K562 (cell line): Measurements from ENCODE around the gene NELFE. TPM values are rescaled to one million over a fixed set of nuclear protein-coding genes. Genes with fewer than 3 reads are reported as not detected.
A peak's percentile ranks its signal among the peaks of the same experiment; 100 is the strongest.

Source experiments
- BCOR ChIP-seq: fragments of 450-650 bp; IDR thresholded peaks from 2 replicates; pipeline ENCODE4 v1.6.1; 2016
- ELF4 ChIP-seq: fragments of 450-650 bp; formaldehyde crosslinking; IDR thresholded peaks from 2 replicates; pipeline ENCODE4 v1.4.0; 2022; ENCODE audit warnings: missing genetic modification characterization
- FOSL1 ChIP-seq: fragments of 200-800 bp; sonication (Bioruptor generic); conservative IDR thresholded peaks from 2 replicates; pipeline ENCODE4 v1.6.1; 2016; ENCODE audit warnings: missing genetic modification characterization, missing compliant biosample characterization
- FOXO4 ChIP-seq: fragments of 450-650 bp; formaldehyde crosslinking; IDR thresholded peaks from 2 replicates; pipeline ENCODE4 v1.4.0; 2020; ENCODE audit warnings: mild to moderate bottlenecking, moderate library complexity
- HOMEZ ChIP-seq: fragments of 250-450 bp; sonication (Bioruptor Pico); IDR thresholded peaks from 2 replicates; pipeline ENCODE4 v1.4.0; 2020; ENCODE audit warnings: mild to moderate bottlenecking, moderate library complexity
- LCOR ChIP-seq: sonication (generic); formaldehyde crosslinking; IDR thresholded peaks from 2 replicates; pipeline ENCODE4 v1.8.0; 2022; ENCODE audit warnings: mild to moderate bottlenecking, missing genetic modification reagents
- MAFK ChIP-seq: IDR thresholded peaks from 2 replicates; pipeline ENCODE4 v1.6.1; 2011; ENCODE audit warnings: low read length, improper control_type of control experiment
- NFIC ChIP-seq: fragments of 450-650 bp; IDR thresholded peaks from 2 replicates; pipeline ENCODE4 v1.6.1; 2017; ENCODE audit warnings: mild to moderate bottlenecking, inconsistent platforms
- PBX2 ChIP-seq, 2 experiments: IDR thresholded peaks in 1 of 2; conservative IDR thresholded peaks in 1 of 2; 2 replicates each; pipeline ENCODE4 v1.6.1; 2016; ENCODE audit warnings: low read depth in 2 of 2, mild to moderate bottlenecking in 1 of 2, missing compliant biosample characterization in 1 of 2, missing genetic modification characterization in 1 of 2, moderate library complexity in 1 of 2
- PHTF2 ChIP-seq: fragments of 250-450 bp; sonication (Bioruptor Pico); IDR thresholded peaks from 2 replicates; pipeline ENCODE4 v1.5.0; 2021; ENCODE audit warnings: mild to moderate bottlenecking
- RBM14 ChIP-seq: fragments of 200-400 bp; formaldehyde crosslinking; IDR thresholded peaks from 2 replicates; pipeline ENCODE4 v1.6.1; 2018; ENCODE audit warnings: low read depth, mild to moderate bottlenecking, low read length, moderate library complexity, borderline replicate concordance; ENCODE audit not compliant: insufficient read depth
- SMARCE1 ChIP-seq: fragments of 450-650 bp; IDR thresholded peaks from 2 replicates; pipeline ENCODE4 v1.7.1; 2016; ENCODE audit warnings: mild to moderate bottlenecking
- TRIM24 ChIP-seq, 2 experiments: fragments of 450-650 bp; IDR thresholded peaks; 2 replicates each; pipeline ENCODE4 v1.6.1; 2016
- ZNF263 ChIP-seq: sonication (generic); formaldehyde crosslinking; IDR thresholded peaks from 2 replicates; pipeline ENCODE4 v1.8.0; 2022; ENCODE audit warnings: mild to moderate bottlenecking, missing genetic modification reagents, borderline replicate concordance
- ZNF280A ChIP-seq: fragments of 450-650 bp; IDR thresholded peaks from 2 replicates; pipeline ENCODE4 v1.6.1; 2018; ENCODE audit warnings: mild to moderate bottlenecking, low read depth; ENCODE audit not compliant: partially characterized antibody
- ZNF41 ChIP-seq: fragments of 250-450 bp; sonication (Bioruptor Pico); conservative IDR thresholded peaks from 2 replicates; pipeline ENCODE4 v1.4.0; 2020; ENCODE audit warnings: mild to moderate bottlenecking
- ZNF583 ChIP-seq: fragments of 250-450 bp; sonication (Bioruptor Pico); IDR thresholded peaks from 2 replicates; pipeline ENCODE4 v1.4.0; 2020
- ZNF584 ChIP-seq: fragments of 200-800 bp; sonication (Bioruptor generic); IDR thresholded peaks from 2 replicates; pipeline ENCODE4 v1.6.1; 2016; ENCODE audit warnings: low read depth, mild to moderate bottlenecking, missing genetic modification characterization, missing compliant biosample characterization
- ZNF589 ChIP-seq: fragments of 200-800 bp; sonication (Bioruptor generic); IDR thresholded peaks from 2 replicates; pipeline ENCODE4 v1.6.1; 2016; ENCODE audit warnings: low read depth, missing genetic modification characterization, missing compliant biosample characterization
- polyA plus RNA-seq, 8 experiments: library from polyadenylated mRNA; depleted of rRNA in 4 of 8; stranded (reverse) in 5 of 8; unstranded in 3 of 8; fragments of >200 nt; fragmentation: Nextera tagmentation in 2 of 8; fragmentation: Illumina TruSeq in 1 of 8; extraction: Ambion mirVana in 2 of 8; extraction: Trizol in 1 of 8; gene quantifications; 2 replicates each; pipeline versions ENCODE4 v1.2.1 to v1.2.3, GENCODE V29; 2011 to 2014; ENCODE audit warnings: inconsistent platforms in 1 of 8, missing spikeins in 1 of 8
- total RNA-seq, 7 experiments: library from RNA; depleted of rRNA in 6 of 7; stranded (reverse); fragments of >200 nt in 6 of 7; fragmentation: Illumina TruSeq in 2 of 7; extraction: Trizol in 2 of 7; gene quantifications; 2 replicates each; pipeline versions ENCODE4 v1.2.1 to v1.2.3, GENCODE V29; 2011 to 2021; ENCODE audit warnings: low replicate concordance in 1 of 7

NELFE gene
- total and polyA plus RNA-seq, 9 of the 15 experiments (the other 6 are each of a cell fraction or from before 2014, with no cell fraction given), result 15.2 to 157 (median 91.5) TPM

- TF ChIP-seq FOXO4 (CRISPR knock-in tag) (no peak), ELF4 (CRISPR knock-in tag) (peak; percentile 62; the same call in 1 of the 2 replicates), HOMEZ (no peak), ZNF280A (no peak), ZNF41 (CRISPR knock-in tag) (no peak), LCOR (CRISPR knock-in tag) (peak; percentile 89), BCOR (no peak), SMARCE1 (peak; percentile 75; the same call in 1 of the 2 replicates), PHTF2 (CRISPR knock-in tag) (no peak), FOSL1 (tag) (peak; percentile 94), ZNF263 (CRISPR knock-in tag) (no peak), TRIM24 (IDR thresholded peaks at IDR 0.05) (peak; percentile 6 to 19; a peak in 1 of 4 replicates), ZNF589 (CRISPR knock-in tag) (no peak), ZNF583 (CRISPR knock-in tag) (no peak), MAFK (peak; percentile 90), ZNF584 (CRISPR knock-in tag) (no peak), PBX2 (CRISPR knock-in tag; IDR thresholded peaks at IDR 0.05; ENCODE audit: low read depth) (no peak), PBX2 (tag; conservative IDR thresholded peaks at IDR 0.05; ENCODE audit: low read depth) (peak; percentile 21; the same call in 1 of the 2 replicates), RBM14 (no peak), NFIC (0 out of 2 replicates have a peak, but pooled peaks have one; percentile 16)
Observed at GRCh38 chr6:31969712-31970603, 11.2 kb upstream of the NELFE start (continued).
